HG03457 (cell line): Measurements from ENCODE around the gene RGS6.

Source experiments
- ATAC-seq: cut with Tn5 transposase; IDR thresholded peaks from one replicate; pipeline ENCODE4 v1.9.1; 2021; ENCODE audit warnings: moderate number of reproducible peaks; ENCODE audit not compliant: unreplicated experiment

RGS6 gene

DNA sequence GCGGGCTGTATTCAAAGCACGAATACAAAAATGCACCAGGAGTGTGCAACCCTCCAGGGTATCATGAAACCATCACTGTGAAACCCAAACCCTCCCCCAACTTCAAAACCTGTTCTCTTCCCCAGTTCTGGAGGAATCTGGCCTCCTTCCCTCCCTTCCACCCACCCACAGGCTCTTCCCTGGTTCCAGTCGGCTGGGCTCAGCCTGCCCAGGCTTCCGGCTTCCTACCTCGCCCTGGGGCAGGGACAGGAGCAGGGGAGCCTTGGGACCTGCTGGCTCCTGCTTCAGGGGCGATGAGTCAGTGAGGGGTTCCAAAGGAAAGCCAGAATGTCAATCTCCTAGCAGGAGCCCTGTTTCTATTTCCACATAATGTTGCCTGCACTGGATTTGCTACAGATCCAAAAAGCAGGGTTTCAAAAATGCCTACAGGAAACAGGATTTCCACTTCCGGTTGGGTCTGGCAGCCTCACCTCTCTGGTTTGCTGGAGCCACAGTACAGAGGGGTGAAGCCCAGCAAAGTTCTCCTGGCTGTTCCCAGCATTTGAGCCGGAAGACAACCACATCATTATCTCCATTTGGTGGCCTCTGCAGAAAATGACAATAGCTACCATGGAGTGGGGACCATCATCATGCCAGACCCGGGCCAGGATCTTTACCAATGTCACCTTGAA is 683.4 kb downstream of the RGS6 start:
- ATAC-seq = no peak
